Neural progenitor cell (in vitro differentiated cells): ENCODE data around the gene C17orf100. TPM values are rescaled to one million over a fixed set of nuclear protein-coding genes. Genes with fewer than 3 reads are reported as not detected.

Experiments
- DNase-seq: peaks from one replicate; pipeline ENCODE4 v3.0.0-alpha.2; 2016; ENCODE audit warnings: low spot score
- H2AFZ ChIP-seq: fragments of 200-600 bp; sonication (generic); replicated peaks from 2 replicates; pipeline ENCODE4 v1.6.1; 2016; ENCODE audit warnings: antibody characterized with exemption
- H3F3A ChIP-seq: fragments of 200-600 bp; sonication (generic); 2 replicates; pipeline ENCODE4 v1.6.1; 2016; ENCODE audit warnings: antibody characterized with exemption, low read depth
- H3K27ac ChIP-seq: fragments of 200-600 bp; sonication (generic); 2 replicates; pipeline ENCODE4 v1.5.1; 2016; ENCODE audit warnings: mild to moderate bottlenecking
- H3K27me3 ChIP-seq: fragments of 200-600 bp; sonication (generic); 2 replicates; pipeline ENCODE4 v1.6.1; 2016; ENCODE audit warnings: mild to moderate bottlenecking, moderate library complexity
- H3K36me3 ChIP-seq: fragments of 200-600 bp; sonication (generic); 2 replicates; pipeline ENCODE4 v1.5.1; 2016
- H3K4me1 ChIP-seq: fragments of 200-600 bp; sonication (generic); 2 replicates; pipeline ENCODE4 v1.6.1; 2016; ENCODE audit warnings: mixed run types
- H3K4me2 ChIP-seq: fragments of 200-600 bp; sonication (generic); 2 replicates; pipeline ENCODE4 v1.6.1; 2016
- H3K4me3 ChIP-seq: fragments of 200-600 bp; sonication (generic); 2 replicates; pipeline ENCODE4 v1.5.1; 2016
- H3K79me2 ChIP-seq: fragments of 200-600 bp; sonication (generic); 2 replicates; pipeline ENCODE4 v1.6.1; 2016; ENCODE audit warnings: low read depth
- H3K9ac ChIP-seq: fragments of 200-600 bp; sonication (generic); 2 replicates; pipeline ENCODE4 v1.6.1; 2016
- H3K9me3 ChIP-seq: fragments of 200-600 bp; sonication (generic); 2 replicates; pipeline ENCODE4 v1.5.1; 2016; ENCODE audit warnings: low read depth
- H4K20me1 ChIP-seq: fragments of 200-600 bp; sonication (generic); 2 replicates; pipeline ENCODE4 v1.6.1; 2016; ENCODE audit warnings: low read depth
- H3K27ac Mint-ChIP-seq: 3 replicates; pipeline ENCODE4 v1.8.0; 2021; ENCODE audit warnings: mixed read lengths
- H3K27me3 Mint-ChIP-seq: 2 replicates; pipeline ENCODE4 v1.8.0; 2022; ENCODE audit warnings: low read depth, mild to moderate bottlenecking, inconsistent platforms, moderate library complexity, mixed read lengths; ENCODE audit not compliant: insufficient read depth
- H3K36me3 Mint-ChIP-seq: 3 replicates; pipeline ENCODE4 v1.8.0; 2021; ENCODE audit warnings: mixed read lengths
- H3K4me1 Mint-ChIP-seq: 3 replicates; pipeline ENCODE4 v1.8.0; 2021; ENCODE audit warnings: mixed read lengths
- H3K4me3 Mint-ChIP-seq: 3 replicates; pipeline ENCODE4 v1.8.0; 2021; ENCODE audit warnings: mild to moderate bottlenecking, moderate library complexity, mixed read lengths
- H3K9me3 Mint-ChIP-seq: 3 replicates; pipeline ENCODE4 v1.8.0; 2020; ENCODE audit warnings: mixed read lengths
- CTCF ChIP-seq: fragments of 200-600 bp; sonication (generic); IDR thresholded peaks from 2 replicates; pipeline ENCODE4 v1.5.1; 2017; ENCODE audit warnings: antibody characterized with exemption, mild to moderate bottlenecking
- EZH2 ChIP-seq: fragments of 200-600 bp; sonication (generic); IDR thresholded peaks from 2 replicates; pipeline ENCODE4 v1.6.1; 2017; ENCODE audit warnings: antibody characterized with exemption, mild to moderate bottlenecking, moderate library complexity
- EZH2phosphoT487 ChIP-seq: fragments of 200-600 bp; sonication (generic); IDR thresholded peaks from 2 replicates; pipeline ENCODE4 v1.6.1; 2017; ENCODE audit warnings: antibody characterized with exemption
- total RNA-seq: library from RNA; depleted of rRNA; stranded (reverse); fragments of >200 nt; gene quantifications from 2 replicates; pipeline ENCODE4 v1.2.3, GENCODE V29; 2015; ENCODE audit warnings: low replicate concordance

Gene C17orf100
- total RNA-seq, 1 donor from 2014 or later, result 3.8 TPM

GRCh38 chr17:6668219-6668618 lies 16.7 kb downstream of the C17orf100 start:
- no peaks in the 10 kb centered on the region for H3K9me3 Mint-ChIP-seq
- Histone ChIP-seq H3K79me2 (no peaks in the 10 kb centered on the region), H3K4me2 (no peak overlapping the region), H3K4me3 (no peak overlapping the region), H3K4me1 (no peaks in the 10 kb centered on the region), H3K27ac (no peak overlapping the region), H3K9me3 (no peaks in the 10 kb centered on the region), H3F3A (no peaks in the 10 kb centered on the region), H3K36me3 (no peaks in the 10 kb centered on the region), H3K27me3 (peaks cover 7% of the 10 kb centered on the region), H3K9ac (no peak overlapping the region), H2AFZ (no peak overlapping the region), H4K20me1 (no peaks in the 10 kb centered on the region)
- H3K4me3 Mint-ChIP-seq, result no peak overlapping the region
- H3K27ac Mint-ChIP-seq, result no peak overlapping the region
- H3K27me3 Mint-ChIP-seq, result peaks cover 8% of the 10 kb centered on the region
- no peak for DNase-seq
- TF ChIP-seq EZH2 (no peak), EZH2phosphoT487 (no peak), CTCF (no peak)
- no peaks in the 10 kb centered on the region for H3K36me3 Mint-ChIP-seq
- peaks cover 4% of the 10 kb centered on the region for H3K4me1 Mint-ChIP-seq

DNA sequence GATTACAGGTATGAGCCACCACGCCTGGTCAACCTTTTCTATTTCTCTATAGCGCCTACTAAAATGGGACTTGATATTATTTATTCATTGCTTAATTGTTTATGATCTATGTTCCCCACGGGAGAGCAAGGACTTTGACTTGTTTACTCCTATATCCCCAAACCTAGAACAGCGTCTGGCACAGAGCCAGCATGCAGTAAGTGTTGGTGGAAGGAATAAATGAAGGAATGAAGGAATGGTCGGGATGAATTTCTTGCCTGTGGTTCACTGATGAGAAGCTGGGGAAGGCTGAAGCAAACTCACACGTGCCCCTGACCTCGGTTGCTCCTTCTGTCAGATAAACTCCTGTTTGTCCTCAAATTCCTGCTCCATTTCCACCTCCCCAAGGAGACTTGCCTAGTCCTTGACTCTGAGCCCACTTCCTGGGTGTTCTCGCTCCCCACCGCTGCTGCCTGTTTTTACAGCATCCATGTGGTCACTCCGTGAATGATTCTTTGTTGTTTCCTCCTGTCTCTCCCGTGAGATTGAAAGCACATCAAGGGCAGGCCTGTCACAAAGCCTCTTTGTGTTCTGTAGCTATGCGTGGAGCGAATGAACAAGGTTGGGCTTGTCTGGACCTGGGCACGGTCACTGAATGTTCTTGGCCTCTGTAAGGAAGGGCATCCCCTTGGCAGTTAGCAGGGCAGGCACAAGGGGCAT lies 17.3 kb downstream of the C17orf100 start:
- Mint-ChIP-seq H3K4me1 (peaks cover 4% of the 10 kb centered on the region), H3K36me3 (no peaks in the 10 kb centered on the region), H3K27ac (no peak overlapping the region), H3K9me3 (no peaks in the 10 kb centered on the region), H3K27me3 (peaks cover 6% of the 10 kb centered on the region), H3K4me3 (no peak overlapping the region)
- Histone ChIP-seq H3F3A (no peaks in the 10 kb centered on the region), H3K27ac (no peak overlapping the region), H3K27me3 (peaks cover 7% of the 10 kb centered on the region), H3K9ac (no peak overlapping the region), H3K9me3 (no peaks in the 10 kb centered on the region), H3K4me1 (no peaks in the 10 kb centered on the region), H3K79me2 (no peaks in the 10 kb centered on the region), H3K4me3 (no peak overlapping the region), H3K36me3 (no peaks in the 10 kb centered on the region), H4K20me1 (no peaks in the 10 kb centered on the region), H3K4me2 (no peak overlapping the region), H2AFZ (no peak overlapping the region)
- no peak for TF ChIP-seq CTCF
- no peak for TF ChIP-seq EZH2phosphoT487
- no peak for TF ChIP-seq EZH2
- DNase-seq, result no peak

DNA sequence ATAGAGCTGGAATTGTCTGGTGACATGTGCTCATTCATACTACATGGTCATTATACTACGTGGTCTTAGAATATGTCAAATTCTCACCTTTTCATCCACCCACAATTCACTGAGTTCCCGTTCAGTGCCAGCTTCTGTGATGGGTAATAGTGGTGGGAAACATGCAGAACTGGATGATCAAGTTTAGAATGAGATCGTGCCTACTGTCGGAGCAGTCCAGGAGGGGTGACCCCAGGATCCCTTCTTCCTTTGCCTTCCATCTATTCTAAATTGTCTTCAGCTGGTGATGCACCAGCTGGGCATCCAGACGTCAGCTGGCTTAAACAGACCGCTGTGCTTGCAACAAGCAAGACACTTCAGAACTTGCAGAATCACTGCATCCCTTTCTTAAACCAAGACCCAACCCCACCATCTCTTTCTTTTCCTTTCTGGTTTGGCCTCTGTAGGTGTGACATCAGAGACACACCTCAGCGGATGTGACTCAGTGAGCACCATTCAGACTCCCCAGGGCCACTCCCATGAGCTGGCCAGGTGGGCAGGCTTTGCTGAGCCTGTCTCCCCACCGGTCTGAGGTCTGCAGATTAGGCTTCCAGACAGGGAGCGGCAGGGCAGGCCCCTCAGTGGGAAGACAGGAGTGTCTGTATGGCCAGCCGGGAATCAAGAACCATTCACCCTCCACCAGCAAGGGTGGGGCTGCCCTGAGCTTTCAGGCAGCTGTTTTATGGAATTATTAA lies 18.1 kb downstream of the C17orf100 start:
- no peaks in the 10 kb centered on the region for H3K4me1 ChIP-seq
- peaks cover 7% of the 10 kb centered on the region for H3K27me3 ChIP-seq
- no peak overlapping the region for H2AFZ ChIP-seq
- H3F3A ChIP-seq, result no peaks in the 10 kb centered on the region
- H3K27me3 Mint-ChIP-seq, result peaks cover 6% of the 10 kb centered on the region
- H3K79me2 ChIP-seq, result no peaks in the 10 kb centered on the region
- no peaks in the 10 kb centered on the region for H3K36me3 ChIP-seq
- H3K36me3 Mint-ChIP-seq, result no peaks in the 10 kb centered on the region
- TF ChIP-seq EZH2, result no peak
- no peak for TF ChIP-seq CTCF
- no peak for TF ChIP-seq EZH2phosphoT487
- no peak overlapping the region for H3K27ac Mint-ChIP-seq
- DNase-seq, result no peak
- H3K4me2 ChIP-seq, result no peak overlapping the region
- H3K9me3 Mint-ChIP-seq, result no peaks in the 10 kb centered on the region
- H3K4me3 ChIP-seq, result no peak overlapping the region
- no peak overlapping the region for H3K27ac ChIP-seq
- peaks cover 4% of the 10 kb centered on the region for H3K4me1 Mint-ChIP-seq
- H3K9ac ChIP-seq, result no peak overlapping the region
- H3K9me3 ChIP-seq, result no peaks in the 10 kb centered on the region
- H4K20me1 ChIP-seq, result no peaks in the 10 kb centered on the region
- H3K4me3 Mint-ChIP-seq, result no peak overlapping the region
